NT2/D1 (cell line): Measurements from ENCODE around the gene SPRTN.

ENCODE experiments used
- SUZ12 ChIP-seq: IDR thresholded peaks from 2 replicates; pipeline ENCODE4 v1.6.1; 2011; ENCODE audit not compliant: insufficient read length, insufficient read depth; ENCODE audit errors: extremely low read depth
- YY1 ChIP-seq: IDR thresholded peaks from 2 replicates; pipeline ENCODE4 v1.6.1; 2011; ENCODE audit not compliant: insufficient read length, insufficient read depth
- ZNF274 ChIP-seq: IDR thresholded peaks from 2 replicates; pipeline ENCODE4 v1.6.1; 2011; ENCODE audit warnings: mild to moderate bottlenecking, low read depth, low read length

DNA sequence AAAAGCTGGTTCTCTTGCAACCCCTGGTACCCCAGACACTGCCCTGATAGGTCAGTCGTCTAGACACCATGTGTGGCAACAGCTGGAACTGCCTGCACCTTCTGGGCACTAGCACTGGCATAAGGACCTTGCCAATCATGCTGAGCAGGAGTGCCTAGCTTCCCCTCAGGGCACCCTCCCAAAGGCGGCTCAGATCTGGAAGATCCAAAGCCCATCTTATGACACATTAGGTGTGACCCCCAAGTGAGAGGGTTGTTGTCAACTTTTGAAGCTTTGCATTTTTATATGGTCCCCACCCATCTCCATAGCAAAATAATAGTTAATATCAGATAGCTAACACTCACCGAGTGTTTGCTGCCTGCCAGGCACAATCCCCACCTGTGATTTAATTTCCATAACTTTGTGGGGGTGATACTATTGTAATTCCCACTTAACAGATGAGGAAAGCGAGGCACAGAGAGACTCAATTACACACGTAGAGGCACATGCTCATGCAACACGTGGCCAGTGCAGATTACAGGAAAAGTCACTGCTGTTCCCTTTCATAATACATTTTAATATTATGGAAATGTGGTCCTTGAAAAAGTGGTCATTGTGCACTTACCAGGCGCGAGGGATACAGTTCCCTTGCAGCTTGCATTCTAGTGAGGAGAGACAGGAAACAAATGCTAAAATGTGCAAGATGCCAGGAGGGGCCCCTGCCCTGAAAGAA is 26.2 kb upstream of the SPRTN start:
- TF ChIP-seq YY1 (no peak), ZNF274 (no peak), SUZ12 (no peak)
